ENCODE data around the gene BDNF. TPM values are rescaled to one million over a fixed set of nuclear protein-coding genes. Genes with fewer than 3 reads are reported as not detected.

The BDNF gene
- total and polyA plus RNA-seq, 2 of the 8 experiments (the other 6 are each of a cell fraction or from before 2014, with no cell fraction given): 2.4 to 5.4 TPM

DNA sequence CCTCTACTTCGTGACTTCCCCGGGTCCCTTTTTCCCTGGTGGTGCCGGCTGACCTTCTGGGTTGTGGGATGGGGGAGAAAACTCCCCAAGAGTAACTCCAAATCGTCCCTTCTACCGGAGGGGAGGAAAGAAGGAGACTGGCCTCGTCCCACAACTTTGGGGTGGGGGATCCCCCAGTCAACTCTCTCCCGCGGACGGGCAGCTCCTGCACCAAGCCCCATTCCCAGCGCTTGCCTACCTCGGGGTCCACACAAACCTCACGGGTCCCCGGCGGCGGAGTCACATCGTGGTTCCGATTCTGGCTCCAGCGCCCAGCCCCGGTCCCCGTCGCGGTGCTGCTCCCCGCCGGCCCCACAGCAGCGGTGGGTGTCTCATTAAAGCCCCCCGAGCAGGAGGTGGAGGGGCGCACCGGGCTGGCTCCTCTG, 317 bp downstream of the BDNF start:
- Histone ChIP-seq H2BK12ac (ENCODE audit: low read depth, low read length) (no peak overlapping the region; the same call in 1 of the 2 replicates), H4K8ac (ENCODE audit: extremely low read depth, insufficient read depth, low read length) (no peak overlapping the region), H3K14ac (ENCODE audit: insufficient read length) (no peak overlapping the region), H3K9ac (replicated peaks in 1 of 4; ENCODE audit: extremely low read depth in 1 of 4, low read depth in 3 of 4, low read length in 3 of 4) (peak overlapping the region; percentile 46 to 65 (median 48); a peak in 6 of 7 replicates), H2AK5ac (ENCODE audit: low read depth, low read length) (no peak overlapping the region), H3K4me3 (ENCODE audit: extremely low read depth in 1 of 4, insufficient read depth in 2 of 4, low read depth in 3 of 4, low read length in 4 of 4) (peak overlapping the region; percentile 61 to 95 (median 83)), H2AFZ (ENCODE audit: low read length) (peak overlapping the region; percentile 45; the same call in 1 of the 2 replicates), H4K5ac (ENCODE audit: insufficient read length, low read depth, low read length) (no peak overlapping the region), H2BK5ac (ENCODE audit: low read depth, low read length) (no peak overlapping the region), H3K27ac (ENCODE audit: low read depth, low read length) (no peak overlapping the region), H3K9me3 (ENCODE audit: insufficient read depth in 2 of 2, low read depth in 1 of 2, low read length in 1 of 2) (no peaks in the 10 kb centered on the region), H2BK120ac (replicated peaks; ENCODE audit: low read depth, low read length) (no peak overlapping the region), H3K4ac (replicated peaks; ENCODE audit: insufficient read length, low read depth, low read length) (peak overlapping the region; percentile 53), H3K27me3 (replicated peaks in 1 of 4; ENCODE audit: control insufficient read depth in 3 of 4, extremely low read depth in 1 of 4, insufficient read depth in 3 of 4, low read length in 3 of 4) (peaks cover 8 to 28% (median 20%) of the 10 kb centered on the region in 4 experiments), H3K4me1 (replicated peaks in 1 of 4; ENCODE audit: control insufficient read depth in 3 of 4, insufficient read depth in 4 of 4, low read length in 3 of 4) (peaks cover 1 to 18% (median 3%) of the 10 kb centered on the region in 4 experiments; a peak in 4 of 7 replicates), H2BK20ac (ENCODE audit: low read length) (no peak overlapping the region), H3K4me2 (ENCODE audit: insufficient read depth in 1 of 2, low read depth in 2 of 2, low read length in 2 of 2) (peak overlapping the region; percentile 91 to 95), H3K23me2 (ENCODE audit: low read depth, low read length) (peaks cover 22% of the 10 kb centered on the region), H4K91ac (replicated peaks; ENCODE audit: insufficient read length, low read length) (peak overlapping the region; percentile 35), H3K36me3 (ENCODE audit: control insufficient read depth in 2 of 4, insufficient read depth in 4 of 4, low read length in 3 of 4) (no peaks in the 10 kb centered on the region), H2BK15ac (ENCODE audit: low read length) (no peak overlapping the region), H4K20me1 (replicated peaks in 1 of 2; ENCODE audit: control insufficient read depth in 1 of 2, insufficient read depth in 2 of 2, low read length in 2 of 2) (no peaks in the 10 kb centered on the region), H3K79me2 (ENCODE audit: control insufficient read depth in 1 of 2, insufficient read depth in 2 of 2, low read length in 2 of 2) (peaks cover 0 to 25% of the 10 kb centered on the region in 2 experiments; a peak in 2 of 4 replicates), H3K18ac (ENCODE audit: extremely low read depth, low read length) (peak overlapping the region; percentile 80; the same call in 1 of the 2 replicates), H3K79me1 (ENCODE audit: low read depth, low read length) (no peaks in the 10 kb centered on the region), H3K23ac (ENCODE audit: insufficient read length) (no peak overlapping the region), H3K56ac (replicated peaks; ENCODE audit: insufficient read length, low read depth, low read length) (no peak overlapping the region)
- WGBS, 2 experiments (ENCODE audit: extremely low coverage in 1 of 2, insufficient coverage in 1 of 2, insufficient read length in 1 of 2, insufficient replicate concordance in 2 of 2, low coverage in 1 of 2, low lambda C conversion rate in 2 of 2, missing lambda C conversion rate in 1 of 2): 2% methylated on average over 15 of the region's 28 CpGs; no CpG with 5 or more reads in 1 of the 2 experiments
- ChIA-PET POLR2A (ENCODE audit: partially characterized antibody) (interaction anchor here (1.1 to 9.1 kb wide), 13 partner anchors 11 to 410 kb away, joined by 3 to 191 read pairs (median 6); partner anchors contain the start of genes KIF18A, LIN7C and METTL15), CTCF (ENCODE audit: partially characterized antibody) (interaction anchor here (0.6 to 9.1 kb wide), 26 partner anchors 9 to 1630 kb away, joined by 3 to 223 read pairs (median 5); no protein-coding TSS in a partner anchor)
- DNase-seq (ENCODE audit: low read depth in 1 of 2, low spot score in 2 of 2) (peak in 1 of 2 experiments; percentile 65), FAIRE-seq (no peak)
- TF ChIP-seq SIN3A (conservative IDR thresholded peaks at IDR 0.05 in 1 of 2, IDR thresholded peaks at IDR 0.05 in 1 of 2; ENCODE audit: low read depth in 1 of 2, low read length in 2 of 2) (0 out of 4 replicates have a peak, but pooled peaks of 1 of the 2 experiments have one; percentile 5), KDM4A (IDR thresholded peaks at IDR 0.05; ENCODE audit: low read depth, low read length, severe bottlenecking) (peak; percentile 97), RBBP5 (IDR thresholded peaks at IDR 0.05; ENCODE audit: borderline replicate concordance, low read depth, low read length) (0 out of 2 replicates have a peak, but pooled peaks have one; percentile 36), CREB1 (IDR thresholded peaks at IDR 0.05) (no peak)
- TF ChIP-seq, protein P1, sequence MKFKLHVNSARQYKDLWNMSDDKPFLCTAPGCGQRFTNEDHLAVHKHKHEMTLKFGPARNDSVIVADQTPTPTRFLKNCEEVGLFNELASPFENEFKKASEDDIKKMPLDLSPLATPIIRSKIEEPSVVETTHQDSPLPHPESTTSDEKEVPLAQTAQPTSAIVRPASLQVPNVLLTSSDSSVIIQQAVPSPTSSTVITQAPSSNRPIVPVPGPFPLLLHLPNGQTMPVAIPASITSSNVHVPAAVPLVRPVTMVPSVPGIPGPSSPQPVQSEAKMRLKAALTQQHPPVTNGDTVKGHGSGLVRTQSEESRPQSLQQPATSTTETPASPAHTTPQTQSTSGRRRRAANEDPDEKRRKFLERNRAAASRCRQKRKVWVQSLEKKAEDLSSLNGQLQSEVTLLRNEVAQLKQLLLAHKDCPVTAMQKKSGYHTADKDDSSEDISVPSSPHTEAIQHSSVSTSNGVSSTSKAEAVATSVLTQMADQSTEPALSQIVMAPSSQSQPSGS (IDR thresholded peaks at IDR 0.05; ENCODE audit: low read length): no peak
